GM10266 (cell line): ENCODE measurements around the gene GALNT2.

Source experiments
- DNase-seq: peaks from one replicate; pipeline ENCODE4 v3.0.0; 2012; ENCODE audit errors: extremely low spot score
- CTCF ChIP-seq: IDR thresholded peaks from 2 replicates; pipeline ENCODE4 v1.5.1; 2012; ENCODE audit warnings: mild to moderate bottlenecking, low read depth; ENCODE audit not compliant: control insufficient read depth, insufficient read depth; ENCODE audit errors: missing control alignments

GALNT2 gene

GRCh38 chr1:230072296-230072695 lies 5.3 kb downstream of the GALNT2 start:
- DNase-seq, result no peak
- no peak for TF ChIP-seq CTCF

- DNase-seq, result no peak
Observed at GRCh38 chr1:230072866-230073265, 5.8 kb downstream of the GALNT2 start.

GRCh38 chr1:230073371-230074035 lies 6.5 kb downstream of the GALNT2 start:
- no peak for TF ChIP-seq CTCF
- no peak for DNase-seq

More at GRCh38 chr1:230072866-230073265, 5.8 kb downstream of the GALNT2 start:
- no peak for TF ChIP-seq CTCF

- no peak for DNase-seq
- TF ChIP-seq CTCF, result peak; percentile 13
Observed at GRCh38 chr1:230074270-230074669, 7.2 kb downstream of the GALNT2 start.

GRCh38 chr1:230074762-230075161 lies 7.7 kb downstream of the GALNT2 start:
- DNase-seq, result no peak
- TF ChIP-seq CTCF, result no peak

GRCh38 chr1:230076121-230076520 lies 9.1 kb downstream of the GALNT2 start:
- no peak for TF ChIP-seq CTCF
- DNase-seq, result no peak

- DNase-seq, result no peak
- TF ChIP-seq CTCF, result no peak
Observed at GRCh38 chr1:230077011-230077410, 10.0 kb downstream of the GALNT2 start.
